ENCODE results near the gene OTOGL.

DNA sequence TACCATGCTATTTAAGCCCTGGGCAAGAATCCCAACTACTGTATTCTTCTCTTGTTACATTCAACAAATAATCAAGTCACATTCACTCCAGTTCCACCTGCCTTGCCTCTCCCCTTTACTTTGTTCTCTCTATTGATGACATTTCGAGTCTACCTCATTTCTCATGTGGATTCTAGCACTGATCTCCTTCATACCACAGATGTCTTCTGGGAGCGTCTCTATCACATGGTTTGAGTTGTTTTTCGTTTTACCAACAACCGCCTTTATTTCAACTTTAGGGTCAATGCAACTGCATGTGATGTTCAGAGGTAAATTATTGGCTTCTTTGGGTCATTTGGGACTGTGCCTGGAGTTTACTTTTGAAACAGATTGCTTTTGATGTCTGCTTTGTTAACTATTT, 40.7 kb downstream of the OTOGL start:
- TF ChIP-seq, protein P1, sequence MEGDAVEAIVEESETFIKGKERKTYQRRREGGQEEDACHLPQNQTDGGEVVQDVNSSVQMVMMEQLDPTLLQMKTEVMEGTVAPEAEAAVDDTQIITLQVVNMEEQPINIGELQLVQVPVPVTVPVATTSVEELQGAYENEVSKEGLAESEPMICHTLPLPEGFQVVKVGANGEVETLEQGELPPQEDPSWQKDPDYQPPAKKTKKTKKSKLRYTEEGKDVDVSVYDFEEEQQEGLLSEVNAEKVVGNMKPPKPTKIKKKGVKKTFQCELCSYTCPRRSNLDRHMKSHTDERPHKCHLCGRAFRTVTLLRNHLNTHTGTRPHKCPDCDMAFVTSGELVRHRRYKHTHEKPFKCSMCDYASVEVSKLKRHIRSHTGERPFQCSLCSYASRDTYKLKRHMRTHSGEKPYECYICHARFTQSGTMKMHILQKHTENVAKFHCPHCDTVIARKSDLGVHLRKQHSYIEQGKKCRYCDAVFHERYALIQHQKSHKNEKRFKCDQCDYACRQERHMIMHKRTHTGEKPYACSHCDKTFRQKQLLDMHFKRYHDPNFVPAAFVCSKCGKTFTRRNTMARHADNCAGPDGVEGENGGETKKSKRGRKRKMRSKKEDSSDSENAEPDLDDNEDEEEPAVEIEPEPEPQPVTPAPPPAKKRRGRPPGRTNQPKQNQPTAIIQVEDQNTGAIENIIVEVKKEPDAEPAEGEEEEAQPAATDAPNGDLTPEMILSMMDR (IDR thresholded peaks at IDR 0.05), result no peak
- no peak for TF ChIP-seq POLR2A (IDR thresholded peaks at IDR 0.05)
